ENCODE measurements around the gene ARIH2.

The ARIH2 gene

GRCh38 chr3:49013738-49014660 is 95.4 kb downstream of the ARIH2 start:
- no peak for TF ChIP-seq POLR2AphosphoS5 (IDR thresholded peaks at IDR 0.05; ENCODE audit: low read depth, low read length)
- no peak for TF ChIP-seq FOXP2 (optimal IDR thresholded peaks at IDR 0.05; ENCODE audit: borderline replicate concordance, extremely low read depth, extremely low read length, insufficient read depth)
- TF ChIP-seq TAF1 (IDR thresholded peaks at IDR 0.05; ENCODE audit: borderline replicate concordance, insufficient read depth, low read length) = no peak
- TF ChIP-seq SIN3A (IDR thresholded peaks at IDR 0.05; ENCODE audit: borderline replicate concordance, insufficient read depth, low read length) = no peak
- TF ChIP-seq REST (IDR thresholded peaks at IDR 0.05; ENCODE audit: insufficient read depth in 1 of 2, low read depth in 2 of 2, low read length in 2 of 2) = no peak

- TF ChIP-seq REST (IDR thresholded peaks at IDR 0.05; ENCODE audit: insufficient read depth in 1 of 2, low read depth in 2 of 2, low read length in 2 of 2) (no peak), TAF1 (IDR thresholded peaks at IDR 0.05; ENCODE audit: borderline replicate concordance, insufficient read depth, low read length) (no peak), POLR2AphosphoS5 (IDR thresholded peaks at IDR 0.05; ENCODE audit: low read depth, low read length) (no peak), FOXP2 (optimal IDR thresholded peaks at IDR 0.05; ENCODE audit: borderline replicate concordance, extremely low read depth, extremely low read length, insufficient read depth) (no peak), SIN3A (IDR thresholded peaks at IDR 0.05; ENCODE audit: borderline replicate concordance, insufficient read depth, low read length) (no peak)
Observed at GRCh38 chr3:49015072-49015471, 96.4 kb downstream of the ARIH2 start.

- TF ChIP-seq SIN3A (IDR thresholded peaks at IDR 0.05; ENCODE audit: borderline replicate concordance, insufficient read depth, low read length) (no peak), REST (IDR thresholded peaks at IDR 0.05; ENCODE audit: insufficient read depth in 1 of 2, low read depth in 2 of 2, low read length in 2 of 2) (no peak), FOXP2 (optimal IDR thresholded peaks at IDR 0.05; ENCODE audit: borderline replicate concordance, extremely low read depth, extremely low read length, insufficient read depth) (no peak), TAF1 (IDR thresholded peaks at IDR 0.05; ENCODE audit: borderline replicate concordance, insufficient read depth, low read length) (no peak), POLR2AphosphoS5 (IDR thresholded peaks at IDR 0.05; ENCODE audit: low read depth, low read length) (no peak; the same call in 1 of the 2 replicates)
Observed at GRCh38 chr3:49015765-49016164, 97.1 kb downstream of the ARIH2 start.

GRCh38 chr3:49016414-49017228 is 98.0 kb downstream of the ARIH2 start:
- TF ChIP-seq TAF1 (IDR thresholded peaks at IDR 0.05; ENCODE audit: borderline replicate concordance, insufficient read depth, low read length) = no peak
- TF ChIP-seq POLR2AphosphoS5 (IDR thresholded peaks at IDR 0.05; ENCODE audit: low read depth, low read length) = no peak
- no peak for TF ChIP-seq REST (IDR thresholded peaks at IDR 0.05; ENCODE audit: insufficient read depth in 1 of 2, low read depth in 2 of 2, low read length in 2 of 2)
- TF ChIP-seq FOXP2 (optimal IDR thresholded peaks at IDR 0.05; ENCODE audit: borderline replicate concordance, extremely low read depth, extremely low read length, insufficient read depth) = no peak
- TF ChIP-seq SIN3A (IDR thresholded peaks at IDR 0.05; ENCODE audit: borderline replicate concordance, insufficient read depth, low read length) = no peak
